ENCODE measurements around the gene ADAP1.

The ADAP1 gene

DNA sequence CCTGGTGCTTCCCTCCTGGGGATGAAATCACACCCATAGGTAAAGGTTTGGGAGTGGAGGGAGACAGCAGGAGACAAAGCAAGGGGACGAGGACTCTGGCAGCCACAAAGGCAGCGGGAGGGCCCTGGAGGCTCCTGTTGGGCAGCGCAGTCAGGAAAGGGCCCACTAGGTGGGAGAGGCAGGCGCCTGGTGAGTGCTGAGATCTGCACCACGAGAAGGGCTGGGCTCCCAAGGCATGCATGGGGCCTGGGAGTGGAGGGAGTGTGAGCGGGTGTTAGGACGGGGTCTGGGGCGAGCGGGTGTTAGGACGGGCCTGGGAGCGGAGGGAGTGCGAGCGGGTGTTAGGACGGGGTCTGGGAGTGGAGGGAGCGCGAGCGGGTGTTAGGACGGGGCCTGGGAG, 65.1 kb downstream of the ADAP1 start:
- no peak overlapping the region for H3K4me3 ChIP-seq (ENCODE audit: low read length)
- TF ChIP-seq CTCF (conservative IDR thresholded peaks at IDR 0.05; ENCODE audit: low read length): no peak
- no peak for DNase-seq (ENCODE audit: low read depth)

- TF ChIP-seq CTCF (conservative IDR thresholded peaks at IDR 0.05; ENCODE audit: low read length): no peak
- DNase-seq (ENCODE audit: low read depth): no peak
- H3K4me3 ChIP-seq (ENCODE audit: low read length): no peak overlapping the region
Measured at GRCh38 chr7:889025-889390, 65.5 kb downstream of the ADAP1 start.

GRCh38 chr7:888081-889024, 66.1 kb downstream of the ADAP1 start:
- no peak overlapping the region for H3K4me3 ChIP-seq (ENCODE audit: low read length)
- no peak for TF ChIP-seq CTCF (conservative IDR thresholded peaks at IDR 0.05; ENCODE audit: low read length)
- DNase-seq (ENCODE audit: low read depth): no peak

DNA sequence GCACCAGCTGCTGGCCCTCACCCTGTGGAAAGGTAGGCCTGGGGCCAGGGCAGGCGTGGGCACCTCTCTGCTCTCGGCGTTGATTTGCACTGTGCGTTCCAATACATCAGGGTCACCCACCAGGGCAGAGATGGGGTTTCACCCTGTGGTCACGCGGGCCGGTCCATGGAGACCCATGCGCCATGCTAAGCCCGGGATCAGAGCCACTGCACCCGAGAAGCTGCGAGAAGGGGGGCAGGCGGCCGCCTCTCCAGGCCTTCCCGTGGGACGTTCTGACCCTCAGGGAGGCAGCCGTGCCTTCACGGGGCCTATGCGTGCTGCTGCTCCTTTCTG, 67.0 kb downstream of the ADAP1 start:
- H3K4me3 ChIP-seq (ENCODE audit: low read length): no peak overlapping the region
- no peak for TF ChIP-seq CTCF (conservative IDR thresholded peaks at IDR 0.05; ENCODE audit: low read length)
- DNase-seq (ENCODE audit: low read depth): no peak

- H3K4me3 ChIP-seq (ENCODE audit: low read length): no peak overlapping the region
- TF ChIP-seq CTCF (conservative IDR thresholded peaks at IDR 0.05; ENCODE audit: low read length): no peak
- no peak for DNase-seq (ENCODE audit: low read depth)
Measured at GRCh38 chr7:886626-887487, 67.6 kb downstream of the ADAP1 start.

DNA sequence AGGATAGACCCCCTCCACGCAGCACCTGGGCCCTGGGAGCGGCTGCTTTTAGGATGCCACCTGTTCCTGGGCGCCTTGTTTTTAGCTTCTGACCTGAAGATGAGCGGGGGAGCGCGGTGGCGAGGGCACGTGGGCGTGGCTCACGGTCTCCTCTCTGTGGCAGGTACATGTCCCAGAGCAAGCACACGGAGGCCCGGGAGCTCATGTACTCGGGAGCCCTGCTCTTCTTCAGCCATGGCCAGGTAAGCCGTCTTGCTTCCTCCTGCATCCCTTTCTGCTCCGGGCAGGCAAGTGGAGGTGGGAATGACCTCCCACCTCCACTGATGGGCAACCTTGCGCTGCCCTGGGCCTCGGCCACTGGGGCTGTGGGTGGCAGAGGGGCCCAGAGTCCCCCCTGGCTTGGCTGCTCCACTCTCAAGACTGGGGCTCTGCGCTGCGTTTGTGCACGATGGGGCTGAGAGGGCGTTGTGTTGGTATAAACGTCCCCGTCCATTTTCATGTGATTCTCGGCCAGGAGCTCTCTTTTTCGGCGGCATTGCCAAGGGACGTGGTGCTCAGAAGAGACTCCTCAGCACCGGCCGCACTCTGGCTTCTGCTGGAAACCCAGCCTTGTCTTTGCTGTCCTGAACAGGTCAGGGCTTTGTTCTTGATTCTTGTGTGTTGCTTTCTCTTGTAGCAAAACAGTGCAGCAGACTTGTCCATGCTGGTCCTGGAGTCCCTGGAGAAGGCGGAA, 68.4 kb downstream of the ADAP1 start:
- no peak for TF ChIP-seq CTCF (conservative IDR thresholded peaks at IDR 0.05; ENCODE audit: low read length)
- no peak for DNase-seq (ENCODE audit: low read depth)
- no peak overlapping the region for H3K4me3 ChIP-seq (ENCODE audit: low read length)
